GM12801 (cell line): ENCODE results near the gene NRDC.

Source experiments
- TF ChIP-seq, protein P1 (sequence below): IDR thresholded peaks from one replicate; pipeline ENCODE4 v1.5.1; 2011; ENCODE audit warnings: control low read depth; ENCODE audit not compliant: insufficient read length; ENCODE audit errors: extremely low read depth

Gene NRDC

GRCh38 chr1:51851882-51852396 lies 26.6 kb downstream of the NRDC start:
- TF ChIP-seq, protein P1, sequence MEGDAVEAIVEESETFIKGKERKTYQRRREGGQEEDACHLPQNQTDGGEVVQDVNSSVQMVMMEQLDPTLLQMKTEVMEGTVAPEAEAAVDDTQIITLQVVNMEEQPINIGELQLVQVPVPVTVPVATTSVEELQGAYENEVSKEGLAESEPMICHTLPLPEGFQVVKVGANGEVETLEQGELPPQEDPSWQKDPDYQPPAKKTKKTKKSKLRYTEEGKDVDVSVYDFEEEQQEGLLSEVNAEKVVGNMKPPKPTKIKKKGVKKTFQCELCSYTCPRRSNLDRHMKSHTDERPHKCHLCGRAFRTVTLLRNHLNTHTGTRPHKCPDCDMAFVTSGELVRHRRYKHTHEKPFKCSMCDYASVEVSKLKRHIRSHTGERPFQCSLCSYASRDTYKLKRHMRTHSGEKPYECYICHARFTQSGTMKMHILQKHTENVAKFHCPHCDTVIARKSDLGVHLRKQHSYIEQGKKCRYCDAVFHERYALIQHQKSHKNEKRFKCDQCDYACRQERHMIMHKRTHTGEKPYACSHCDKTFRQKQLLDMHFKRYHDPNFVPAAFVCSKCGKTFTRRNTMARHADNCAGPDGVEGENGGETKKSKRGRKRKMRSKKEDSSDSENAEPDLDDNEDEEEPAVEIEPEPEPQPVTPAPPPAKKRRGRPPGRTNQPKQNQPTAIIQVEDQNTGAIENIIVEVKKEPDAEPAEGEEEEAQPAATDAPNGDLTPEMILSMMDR = no peak

DNA sequence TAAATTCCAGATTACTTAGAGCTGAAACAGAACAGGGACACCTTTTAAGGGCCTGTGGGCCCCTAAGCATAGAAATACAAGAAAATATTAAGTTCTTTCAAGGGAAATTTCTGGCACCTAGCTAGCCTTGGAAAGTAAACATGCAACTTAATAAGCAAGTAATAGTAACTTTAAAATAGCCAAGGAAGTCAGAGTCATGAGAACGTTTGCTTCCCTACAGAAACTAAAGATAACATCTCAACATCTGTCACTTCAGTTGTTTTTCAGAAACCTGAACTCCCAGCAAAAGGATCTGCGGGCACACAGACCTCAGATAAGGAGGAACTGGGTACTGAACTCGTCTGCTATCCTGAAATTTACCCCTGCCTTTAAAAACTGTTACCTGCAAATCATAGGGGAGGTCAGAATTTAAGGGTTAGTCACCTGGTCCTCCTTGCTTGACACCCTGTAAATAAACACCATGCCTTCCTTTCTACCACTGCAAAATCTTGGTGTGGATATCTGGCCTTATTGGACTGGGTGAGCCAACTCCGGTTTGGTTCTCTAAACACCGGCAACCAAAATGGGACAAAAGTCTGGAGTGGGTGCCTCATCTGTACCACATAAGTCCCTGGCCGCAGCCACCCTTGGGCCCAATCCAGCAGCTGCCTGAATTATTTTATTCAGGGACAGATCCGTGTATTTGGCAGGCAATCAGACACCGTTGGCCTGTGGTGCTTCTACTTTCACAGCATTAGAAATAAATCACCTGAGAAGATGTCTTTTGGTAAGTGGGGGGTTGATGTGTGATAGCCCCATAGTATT lies 27.9 kb downstream of the NRDC start:
- TF ChIP-seq, protein P1 = no peak

GRCh38 chr1:51847294-51847920 lies 31.1 kb downstream of the NRDC start:
- TF ChIP-seq, protein P1 = no peak

GRCh38 chr1:51843948-51844347 lies 34.6 kb downstream of the NRDC start:
- TF ChIP-seq, protein P1 = no peak

- TF ChIP-seq, protein P1 = no peak
Measured at GRCh38 chr1:51842261-51842660, 36.3 kb downstream of the NRDC start.

DNA sequence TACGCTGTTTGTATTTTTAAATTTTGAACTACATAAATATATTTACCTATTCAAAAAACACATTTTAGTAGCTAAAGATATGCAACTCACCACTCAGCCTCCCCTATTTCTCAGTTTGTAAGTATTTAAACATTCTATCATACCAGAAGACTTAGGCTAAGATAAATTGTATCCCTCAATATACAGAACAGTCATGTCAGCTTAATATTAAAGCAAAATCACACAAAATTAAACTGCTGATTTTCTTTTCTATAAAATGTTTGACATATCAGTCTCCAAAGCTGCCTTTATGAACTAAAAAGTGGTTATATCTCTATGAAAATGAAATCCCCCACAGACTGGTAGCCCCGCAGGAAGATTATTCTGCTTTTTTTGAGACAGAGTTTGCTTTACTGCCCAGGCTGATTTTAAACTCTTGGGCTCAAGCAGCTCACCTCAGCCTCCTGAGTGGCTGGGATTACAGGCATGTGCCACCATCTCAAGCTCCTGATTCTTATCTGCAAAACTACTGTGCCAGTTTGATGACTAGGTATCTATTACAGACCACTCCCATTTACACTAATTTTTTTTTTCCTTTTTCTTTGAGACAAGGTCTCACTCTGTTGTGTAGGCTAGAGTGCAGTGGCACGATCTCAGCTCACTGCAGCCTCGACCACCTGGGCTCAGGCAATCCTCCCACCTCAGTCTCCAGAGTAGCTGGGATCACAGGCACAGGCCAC lies 37.6 kb downstream of the NRDC start:
- TF ChIP-seq, protein P1 = no peak

GRCh38 chr1:51840182-51840581 lies 38.3 kb downstream of the NRDC start:
- TF ChIP-seq, protein P1 = no peak
